Ammon's horn (tissue), 1 donor: ENCODE data around the gene ZMIZ1.

Experiments
- DNase-seq: peaks from one replicate; pipeline ENCODE4 v3.0.0-alpha.2; 2016; ENCODE audit warnings: low spot score

The ZMIZ1 gene

DNA sequence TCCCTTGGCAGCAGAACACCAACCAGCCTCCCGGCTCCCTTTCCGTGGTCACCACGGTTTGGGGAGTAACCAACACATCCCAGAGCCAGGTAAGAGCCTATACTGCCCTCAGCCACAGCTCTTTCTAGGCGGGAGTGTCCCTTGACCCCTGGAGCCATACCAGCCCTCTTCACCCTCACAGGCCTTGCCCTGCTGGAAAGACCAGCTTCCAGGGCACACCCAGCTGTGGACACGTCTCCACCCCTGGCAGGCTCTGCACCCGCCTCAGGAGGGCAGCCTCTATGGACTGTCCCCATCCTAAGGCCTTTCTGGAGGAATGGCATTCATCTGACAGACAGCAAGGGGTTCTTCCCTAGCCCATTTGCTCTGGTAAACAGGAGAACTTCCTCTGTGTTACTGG is 221.0 kb downstream of the ZMIZ1 start:
- no peak for DNase-seq

- DNase-seq = no peak
Observed at GRCh38 chr10:79292026-79292766, 223.4 kb downstream of the ZMIZ1 start.

GRCh38 chr10:79292891-79293746 is 224.4 kb downstream of the ZMIZ1 start:
- peak; percentile 58 for DNase-seq

- DNase-seq = peak; percentile 80
Observed at GRCh38 chr10:79293841-79294581, 225.2 kb downstream of the ZMIZ1 start.

DNA sequence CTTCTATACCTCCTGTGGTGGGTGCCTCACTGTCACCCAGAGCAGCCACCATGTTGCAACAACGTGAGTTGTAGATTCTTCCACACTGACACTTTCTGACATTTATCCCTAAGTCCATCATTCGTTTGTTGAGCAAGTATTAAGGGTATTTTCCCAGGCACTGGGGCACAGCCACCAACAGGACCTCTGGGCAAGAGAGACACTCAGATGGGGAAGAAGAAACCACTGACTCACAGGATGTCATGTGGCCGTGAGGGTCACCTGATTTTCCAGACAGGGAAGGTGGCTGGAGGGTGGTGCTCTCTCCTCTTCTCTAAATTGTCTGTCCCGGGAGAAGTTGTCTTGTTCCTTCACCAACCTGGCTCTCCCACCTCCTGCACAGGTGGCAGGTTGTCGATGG is 226.8 kb downstream of the ZMIZ1 start:
- DNase-seq = peak; percentile 67

- no peak for DNase-seq
Observed at GRCh38 chr10:79296431-79296830, 227.7 kb downstream of the ZMIZ1 start.

DNA sequence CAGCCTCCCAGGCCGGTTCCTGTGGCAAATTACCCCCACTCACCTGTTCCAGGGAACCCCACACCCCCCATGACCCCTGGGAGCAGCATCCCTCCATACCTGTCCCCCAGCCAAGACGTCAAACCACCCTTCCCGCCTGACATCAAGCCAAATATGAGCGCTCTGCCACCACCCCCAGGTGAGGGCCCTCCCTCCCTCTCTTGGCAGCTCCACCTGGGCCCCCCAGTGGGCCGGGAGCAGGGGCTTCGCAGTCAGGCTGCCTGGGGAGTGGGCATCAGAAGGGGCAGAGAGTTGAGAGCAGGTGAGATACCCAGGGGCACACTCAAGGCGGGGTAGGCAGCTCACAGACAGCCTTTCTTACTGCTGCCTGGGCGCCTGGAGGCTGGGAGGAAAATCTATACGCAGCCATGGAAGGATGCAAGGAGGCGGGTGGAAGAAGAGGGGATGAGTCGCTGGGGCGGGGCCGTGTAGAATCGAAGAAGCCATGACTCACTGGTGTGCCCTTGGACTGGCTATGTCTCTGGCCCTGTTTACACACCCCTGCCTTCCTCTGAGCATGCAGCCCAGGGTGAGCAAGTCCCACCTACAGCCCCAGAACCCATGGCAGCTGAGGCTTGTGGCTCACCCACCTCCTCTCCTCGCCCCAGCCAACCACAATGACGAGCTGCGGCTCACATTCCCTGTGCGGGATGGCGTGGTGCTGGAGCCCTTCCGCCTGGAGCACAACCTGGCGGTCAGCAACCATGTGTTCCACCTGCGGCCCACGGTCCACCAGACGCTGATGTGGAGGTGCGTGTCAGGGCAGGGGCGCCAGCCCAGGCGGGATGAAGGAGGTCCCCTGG is 229.9 kb downstream of the ZMIZ1 start:
- DNase-seq = no peak

- no peak for DNase-seq
Observed at GRCh38 chr10:79299397-79300241, 230.9 kb downstream of the ZMIZ1 start.

- no peak for DNase-seq
Observed at GRCh38 chr10:79300711-79301110, 231.9 kb downstream of the ZMIZ1 start.

- no peak for DNase-seq
Observed at GRCh38 chr10:79301754-79302530, 233.2 kb downstream of the ZMIZ1 start.

- DNase-seq = no peak
Observed at GRCh38 chr10:79303631-79304478, 235.1 kb downstream of the ZMIZ1 start.

GRCh38 chr10:79304479-79305087 is 235.8 kb downstream of the ZMIZ1 start:
- DNase-seq = no peak

GRCh38 chr10:79305515-79305914 is 236.7 kb downstream of the ZMIZ1 start:
- no peak for DNase-seq

- no peak for DNase-seq
Observed at GRCh38 chr10:79305988-79306387, 237.2 kb downstream of the ZMIZ1 start.

DNA sequence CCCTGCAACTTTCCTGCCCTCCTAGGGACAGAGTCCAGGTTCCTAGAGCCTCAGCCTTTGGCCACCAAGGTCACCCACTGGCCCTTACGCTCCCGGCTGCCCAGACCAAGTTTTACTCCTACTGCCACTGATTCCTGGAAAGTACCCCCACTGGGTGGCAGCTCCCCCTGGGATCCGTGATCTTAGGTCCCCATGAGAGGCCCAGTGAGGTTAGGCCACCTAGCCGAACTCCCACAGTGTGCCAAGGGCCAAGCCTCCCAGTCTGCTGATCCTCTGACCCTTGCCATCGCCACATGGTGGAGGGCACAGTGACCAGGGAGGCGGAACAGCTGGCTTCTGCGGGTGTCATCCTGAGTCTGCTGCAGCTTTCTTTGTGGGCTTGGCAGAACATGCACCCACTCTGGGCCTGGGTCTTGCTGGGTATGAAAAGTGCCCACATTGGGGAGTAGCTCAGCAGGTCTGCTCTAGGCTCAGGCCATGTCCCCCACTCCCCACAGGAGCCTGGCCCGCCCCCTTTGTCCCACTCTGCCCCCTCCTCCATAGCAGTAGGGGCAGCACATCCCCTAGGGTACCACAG is 238.0 kb downstream of the ZMIZ1 start:
- no peak for DNase-seq

- no peak for DNase-seq
Observed at GRCh38 chr10:79308016-79308415, 239.2 kb downstream of the ZMIZ1 start.

DNA sequence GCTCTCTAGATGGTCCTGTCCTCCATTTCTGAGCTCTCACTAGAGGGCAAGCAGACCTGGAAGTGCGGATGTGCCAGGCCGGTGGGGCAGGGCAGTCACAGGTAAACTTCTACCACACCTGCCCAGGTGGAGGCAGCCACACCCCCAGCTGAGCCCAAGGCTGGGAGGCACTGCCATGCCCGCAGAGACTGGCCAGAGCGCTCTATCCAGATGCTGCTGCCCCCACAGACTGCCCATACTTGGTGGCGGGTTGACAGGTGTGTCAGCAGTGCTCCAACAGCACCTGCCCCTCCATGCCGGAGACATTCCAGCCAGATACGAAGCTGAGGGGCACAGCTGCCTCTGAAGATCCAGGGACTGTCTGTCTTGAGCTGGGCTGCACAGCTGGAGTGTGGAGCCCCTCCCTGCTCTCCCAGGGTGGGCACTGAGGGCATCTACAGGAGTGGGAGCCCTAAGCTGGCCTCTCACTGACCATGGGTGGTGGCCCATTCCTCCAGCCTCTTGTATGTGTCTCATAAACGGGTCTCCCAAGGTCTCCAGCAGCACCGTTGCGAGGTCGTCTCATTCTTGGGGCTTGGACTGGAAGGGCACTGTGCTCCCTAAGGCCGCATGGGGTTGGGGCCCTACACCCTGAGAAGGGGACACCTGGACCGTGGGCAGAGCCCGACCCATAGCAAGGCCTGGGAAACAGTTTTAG is 240.4 kb downstream of the ZMIZ1 start:
- DNase-seq = no peak
